Measurements from ENCODE around the gene RIPK1. TPM values are rescaled to one million over a fixed set of nuclear protein-coding genes. Genes with fewer than 3 reads are reported as not detected.
A peak's percentile ranks its signal among the peaks of the same experiment; 100 is the strongest.

Gene RIPK1
- total and polyA plus RNA-seq, 4 donors, result 9.9 to 27.3 (median 22.5) TPM

DNA sequence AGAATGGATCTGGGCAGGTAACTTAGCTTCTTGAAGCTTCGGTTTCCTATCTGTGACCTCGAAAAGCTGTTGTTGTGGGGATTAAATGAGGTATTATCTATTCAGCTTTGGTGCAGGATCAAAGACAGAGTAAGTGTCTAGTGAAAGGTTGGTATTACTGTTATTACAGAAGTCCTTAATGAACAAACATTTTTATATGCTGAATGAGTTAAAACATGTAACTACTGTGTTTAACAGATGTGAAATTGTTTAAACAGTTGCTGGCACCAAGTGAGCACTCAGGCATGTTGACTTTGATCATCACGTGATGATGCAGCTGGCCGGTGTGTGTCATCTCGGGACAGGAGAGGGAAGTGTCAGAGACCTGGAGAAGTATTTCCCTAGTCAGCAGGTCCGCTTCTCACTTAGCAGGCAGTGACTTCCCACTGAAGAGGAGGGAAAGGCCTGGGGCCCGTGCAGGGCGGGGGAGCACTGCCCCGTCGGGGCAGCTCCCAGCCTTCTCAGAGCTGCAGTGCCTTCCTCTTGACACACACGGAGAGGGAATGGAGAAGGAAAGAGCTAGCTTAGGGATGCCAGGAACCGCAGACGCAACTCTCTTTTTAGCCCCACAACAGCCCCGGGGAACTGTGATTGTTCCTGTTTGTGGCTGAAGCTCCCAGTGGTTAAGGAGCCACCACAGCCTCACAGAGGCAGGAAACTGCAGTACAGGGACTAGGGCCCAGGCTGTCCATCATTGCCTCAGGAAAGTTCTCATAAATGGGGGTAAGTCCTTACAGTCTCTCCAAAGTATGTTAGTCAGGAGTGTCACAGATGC lies 71.0 kb downstream of the RIPK1 start:
- no peaks in the 10 kb centered on the region for H3K9me3 ChIP-seq (ENCODE audit: control insufficient read depth, low read length)
- ATAC-seq (ENCODE audit: low FRiP score) (peak; percentile 73), DNase-seq (peak in 1 of 2 donors; percentile 84)
- 82 to 83% methylated on average over 14 of the region's 14 CpGs for WGBS, 2 donors
- no peak overlapping the region for H3K27ac ChIP-seq (ENCODE audit: low read depth in 1 of 2, low read length in 2 of 2)
- intact Hi-C loops (cut with DNase I), result no loop called here
- H3K27me3 ChIP-seq (ENCODE audit: control insufficient read depth in 1 of 2, insufficient read depth in 2 of 2, low read length in 1 of 2), result no peaks in the 10 kb centered on the region
- no peak overlapping the region for H3K4me3 ChIP-seq (ENCODE audit: low read length in 2 of 2)
- peaks cover 2 to 3% of the 10 kb centered on the region in 2 donors for H3K36me3 ChIP-seq (ENCODE audit: control insufficient read depth in 1 of 2, insufficient read depth in 2 of 2, low read length in 1 of 2)
- H3K4me1 ChIP-seq (ENCODE audit: control insufficient read depth in 1 of 2, insufficient read depth in 2 of 2, low read length in 2 of 2), result no peaks in the 10 kb centered on the region

GRCh38 chr6:3140201-3140600 lies 71.9 kb downstream of the RIPK1 start:
- intact Hi-C loops (cut with DNase I), result no loop called here
- no peak overlapping the region for H3K27ac ChIP-seq (ENCODE audit: low read depth in 1 of 2, low read length in 2 of 2)
- no peaks in the 10 kb centered on the region for H3K4me1 ChIP-seq (ENCODE audit: control insufficient read depth in 1 of 2, insufficient read depth in 2 of 2, low read length in 2 of 2)
- no peak overlapping the region for H3K4me3 ChIP-seq (ENCODE audit: low read length in 2 of 2)
- H3K9me3 ChIP-seq (ENCODE audit: control insufficient read depth, low read length), result no peaks in the 10 kb centered on the region
- H3K36me3 ChIP-seq (ENCODE audit: control insufficient read depth in 1 of 2, insufficient read depth in 2 of 2, low read length in 1 of 2), result peaks cover 2 to 3% of the 10 kb centered on the region in 2 donors
- 91 to 93% methylated on average over 20 of the region's 20 CpGs for WGBS, 2 donors
- H3K27me3 ChIP-seq (ENCODE audit: control insufficient read depth in 1 of 2, insufficient read depth in 2 of 2, low read length in 1 of 2), result no peaks in the 10 kb centered on the region
- DNase-seq, result no peak
- ATAC-seq (ENCODE audit: low FRiP score), result no peak

DNA sequence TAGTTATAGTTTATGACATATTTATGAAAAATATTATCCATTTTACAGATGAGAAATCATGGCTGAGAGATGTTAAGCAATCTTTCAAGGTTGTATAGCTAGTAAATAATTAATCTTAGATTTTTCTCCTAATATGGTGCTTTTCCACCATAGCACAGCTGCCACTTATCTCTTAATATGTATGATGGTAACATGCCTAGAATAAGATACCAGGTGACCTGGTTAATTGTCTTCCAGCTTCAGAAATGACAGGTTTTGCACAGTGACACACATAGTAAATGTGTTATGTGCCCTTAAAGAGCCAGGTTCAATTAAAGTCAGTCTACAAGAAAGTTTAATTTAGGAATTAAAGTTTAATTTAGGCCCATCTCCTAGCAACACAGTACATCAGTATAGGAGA lies 74.2 kb downstream of the RIPK1 start:
- H3K9me3 ChIP-seq (ENCODE audit: control insufficient read depth, low read length), result no peaks in the 10 kb centered on the region
- no peak for DNase-seq
- H3K27me3 ChIP-seq (ENCODE audit: control insufficient read depth in 1 of 2, insufficient read depth in 2 of 2, low read length in 1 of 2), result no peaks in the 10 kb centered on the region
- intact Hi-C loops (cut with DNase I), result no loop called here
- no peak overlapping the region for H3K27ac ChIP-seq (ENCODE audit: low read depth in 1 of 2, low read length in 2 of 2)
- no peak overlapping the region for H3K4me3 ChIP-seq (ENCODE audit: low read length in 2 of 2)
- H3K4me1 ChIP-seq (ENCODE audit: control insufficient read depth in 1 of 2, insufficient read depth in 2 of 2, low read length in 2 of 2), result no peaks in the 10 kb centered on the region
- no peak for ATAC-seq (ENCODE audit: low FRiP score)
- H3K36me3 ChIP-seq (ENCODE audit: control insufficient read depth in 1 of 2, insufficient read depth in 2 of 2, low read length in 1 of 2), result peaks cover 2 to 3% of the 10 kb centered on the region in 2 donors

- ATAC-seq (ENCODE audit: low FRiP score) (no peak), DNase-seq (no peak)
- Histone ChIP-seq H3K27me3 (ENCODE audit: control insufficient read depth in 1 of 2, insufficient read depth in 2 of 2, low read length in 1 of 2) (no peaks in the 10 kb centered on the region), H3K4me3 (ENCODE audit: low read length in 2 of 2) (no peak overlapping the region), H3K9me3 (ENCODE audit: control insufficient read depth, low read length) (no peaks in the 10 kb centered on the region), H3K4me1 (ENCODE audit: control insufficient read depth in 1 of 2, insufficient read depth in 2 of 2, low read length in 2 of 2) (no peaks in the 10 kb centered on the region), H3K36me3 (ENCODE audit: control insufficient read depth in 1 of 2, insufficient read depth in 2 of 2, low read length in 1 of 2) (peaks cover 2 to 3% of the 10 kb centered on the region in 2 donors), H3K27ac (ENCODE audit: low read depth in 1 of 2, low read length in 2 of 2) (no peak overlapping the region)
- intact Hi-C loops (cut with DNase I), result no loop called here
- 69 to 82% methylated on average over 6 of the region's 6 CpGs for WGBS, 2 donors
Observed at GRCh38 chr6:3143158-3143557, 74.9 kb downstream of the RIPK1 start.

GRCh38 chr6:3144571-3144970 lies 76.3 kb downstream of the RIPK1 start:
- Histone ChIP-seq H3K4me1 (ENCODE audit: control insufficient read depth in 1 of 2, insufficient read depth in 2 of 2, low read length in 2 of 2) (no peaks in the 10 kb centered on the region), H3K36me3 (ENCODE audit: control insufficient read depth in 1 of 2, insufficient read depth in 2 of 2, low read length in 1 of 2) (peaks cover 0 to under 1% of the 10 kb centered on the region in 2 donors), H3K9me3 (ENCODE audit: control insufficient read depth, low read length) (no peaks in the 10 kb centered on the region), H3K27me3 (ENCODE audit: control insufficient read depth in 1 of 2, insufficient read depth in 2 of 2, low read length in 1 of 2) (no peaks in the 10 kb centered on the region), H3K27ac (ENCODE audit: low read depth in 1 of 2, low read length in 2 of 2) (no peak overlapping the region), H3K4me3 (ENCODE audit: low read length in 2 of 2) (no peak overlapping the region)
- DNase-seq, result no peak
- WGBS, 2 donors, result 81 to 84% methylated on average over 8 of the region's 8 CpGs
- ATAC-seq (ENCODE audit: low FRiP score), result no peak
- intact Hi-C loops (cut with DNase I), result no loop called here

DNA sequence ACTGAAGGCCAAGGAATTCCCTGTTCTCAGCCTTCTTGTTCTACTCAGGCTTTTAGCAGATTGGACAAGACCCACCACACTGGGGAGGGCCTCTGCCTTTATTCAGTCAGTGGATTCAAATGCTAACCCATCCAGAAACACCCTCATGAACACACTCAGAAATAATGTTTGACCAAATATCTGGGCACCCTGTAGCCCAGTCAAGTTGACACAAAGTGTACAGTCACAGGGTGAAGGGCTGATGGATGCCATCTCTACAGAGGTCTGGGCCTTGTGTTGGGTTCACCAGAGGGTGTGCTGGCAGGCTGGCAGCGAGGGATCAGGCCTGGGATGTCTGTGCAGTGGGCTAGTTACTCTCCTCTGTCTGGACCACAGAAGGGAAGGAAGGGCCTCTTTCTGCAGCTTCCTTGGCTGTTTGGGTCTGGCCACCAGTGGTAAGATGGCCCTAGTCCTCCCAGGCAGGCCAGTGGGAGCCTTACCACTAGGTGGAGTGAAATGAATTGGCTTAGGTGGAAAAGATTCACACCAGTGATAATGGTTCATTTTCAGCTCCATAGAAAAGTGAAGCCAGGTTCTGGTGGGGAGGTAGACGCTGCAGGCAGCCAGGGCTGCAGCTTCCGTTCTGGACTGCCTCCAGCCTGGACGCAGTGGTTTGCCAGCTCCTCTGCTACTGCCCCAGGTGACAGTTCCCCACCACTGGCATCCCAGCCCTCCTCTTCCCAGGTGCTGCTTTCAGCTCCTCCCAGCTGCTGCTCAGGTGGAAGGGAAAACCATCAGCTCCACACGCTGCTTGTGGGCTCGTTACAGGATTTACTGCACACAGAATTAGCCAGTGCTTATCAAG lies 79.8 kb downstream of the RIPK1 start:
- DNase-seq (no peak), ATAC-seq (ENCODE audit: low FRiP score) (no peak)
- 83 to 90% methylated on average over 6 of the region's 6 CpGs for WGBS, 2 donors
- Histone ChIP-seq H3K27ac (ENCODE audit: low read depth in 1 of 2, low read length in 2 of 2) (no peak overlapping the region), H3K4me1 (ENCODE audit: control insufficient read depth in 1 of 2, insufficient read depth in 2 of 2, low read length in 2 of 2) (no peaks in the 10 kb centered on the region), H3K9me3 (ENCODE audit: control insufficient read depth, low read length) (no peaks in the 10 kb centered on the region), H3K27me3 (ENCODE audit: control insufficient read depth in 1 of 2, insufficient read depth in 2 of 2, low read length in 1 of 2) (no peaks in the 10 kb centered on the region), H3K4me3 (ENCODE audit: low read length in 2 of 2) (no peak overlapping the region), H3K36me3 (ENCODE audit: control insufficient read depth in 1 of 2, insufficient read depth in 2 of 2, low read length in 1 of 2) (no peaks in the 10 kb centered on the region)
- intact Hi-C loops (cut with DNase I), result no loop called here

GRCh38 chr6:3151691-3152090 lies 83.4 kb downstream of the RIPK1 start:
- intact Hi-C loops (cut with DNase I), result no loop called here
- no peak for ATAC-seq (ENCODE audit: low FRiP score)
- Histone ChIP-seq H3K9me3 (ENCODE audit: control insufficient read depth, low read length) (no peaks in the 10 kb centered on the region), H3K27ac (ENCODE audit: low read depth in 1 of 2, low read length in 2 of 2) (no peak overlapping the region), H3K4me3 (ENCODE audit: low read length in 2 of 2) (no peak overlapping the region), H3K4me1 (ENCODE audit: control insufficient read depth in 1 of 2, insufficient read depth in 2 of 2, low read length in 2 of 2) (no peaks in the 10 kb centered on the region), H3K36me3 (ENCODE audit: control insufficient read depth in 1 of 2, insufficient read depth in 2 of 2, low read length in 1 of 2) (no peaks in the 10 kb centered on the region), H3K27me3 (ENCODE audit: control insufficient read depth in 1 of 2, insufficient read depth in 2 of 2, low read length in 1 of 2) (no peaks in the 10 kb centered on the region)
- WGBS, 2 donors, result 42 to 63% methylated on average over 5 of the region's 5 CpGs
- DNase-seq, result no peak

DNA sequence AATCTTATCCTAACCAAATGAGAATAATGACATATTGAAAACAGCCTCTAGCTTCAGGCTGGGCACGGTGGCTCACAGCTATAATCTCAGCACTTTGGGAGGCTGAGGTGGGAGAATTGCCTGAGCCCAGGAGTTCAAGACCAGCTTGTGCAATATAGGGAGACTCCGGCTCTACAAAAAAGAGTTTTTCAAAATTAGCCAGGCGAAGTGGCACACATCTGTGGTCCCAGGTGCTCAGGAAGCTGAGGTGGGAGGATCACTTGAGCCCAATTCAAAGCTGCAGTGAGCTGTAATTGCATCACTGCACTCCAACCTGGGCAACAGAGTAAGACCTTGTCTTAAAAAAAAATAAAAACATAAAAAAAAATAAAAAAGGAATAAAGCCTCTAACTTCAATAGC lies 84.4 kb downstream of the RIPK1 start:
- Histone ChIP-seq H3K4me3 (ENCODE audit: low read length in 2 of 2) (no peak overlapping the region), H3K27me3 (ENCODE audit: control insufficient read depth in 1 of 2, insufficient read depth in 2 of 2, low read length in 1 of 2) (peaks cover 0 to 2% of the 10 kb centered on the region in 2 donors), H3K27ac (ENCODE audit: low read depth in 1 of 2, low read length in 2 of 2) (no peak overlapping the region), H3K36me3 (ENCODE audit: control insufficient read depth in 1 of 2, insufficient read depth in 2 of 2, low read length in 1 of 2) (no peaks in the 10 kb centered on the region), H3K4me1 (ENCODE audit: control insufficient read depth in 1 of 2, insufficient read depth in 2 of 2, low read length in 2 of 2) (no peaks in the 10 kb centered on the region), H3K9me3 (ENCODE audit: control insufficient read depth, low read length) (no peaks in the 10 kb centered on the region)
- ATAC-seq (ENCODE audit: low FRiP score) (no peak), DNase-seq (no peak)
- intact Hi-C loops (cut with DNase I), result no loop called here
- WGBS, 2 donors, result 89 to 92% methylated on average over 3 of the region's 3 CpGs

Data from aorta (tissue), 5 donors.